ENCODE results near the gene FUZ. TPM values are rescaled to one million over a fixed set of nuclear protein-coding genes. Genes with fewer than 3 reads are reported as not detected.

Gene FUZ
- total RNA-seq, 1 experiment from 2014 or later = 1.1 TPM

- RAD21 ChIA-PET (ENCODE audit: low non-redundant PET in 1 of 2, low total read pairs in 2 of 2, uncharacterized antibody in 2 of 2, unreplicated experiment in 2 of 2) = no interaction called here
- intact Hi-C loops (cut with micrococcal nuclease) = no loop called here
- H3K79me2 ChIP-seq (ENCODE audit: insufficient read depth, low read length) = peaks cover 9% of the 10 kb centered on the region
- H3K4me2 ChIP-seq (ENCODE audit: low read length) = no peak overlapping the region
- no peaks in the 10 kb centered on the region for H3K4me1 ChIP-seq (ENCODE audit: control insufficient read depth in 1 of 2, insufficient read depth in 2 of 2, low read length in 2 of 2)
- no peaks in the 10 kb centered on the region for H3K9me2 ChIP-seq (ENCODE audit: insufficient read depth)
- CTCF ChIA-PET = no interaction called here
- H3K36me3 ChIP-seq (ENCODE audit: control insufficient read depth in 1 of 2, insufficient read depth in 2 of 2, low read length in 2 of 2) = no peaks in the 10 kb centered on the region
- H3K27ac ChIP-seq (ENCODE audit: low read depth, low read length) = no peak overlapping the region
- no peaks in the 10 kb centered on the region for H4K20me1 ChIP-seq (ENCODE audit: insufficient read depth)
- no peak overlapping the region for H3K4me3 ChIP-seq (replicated peaks in 1 of 2; ENCODE audit: low read depth in 1 of 2, low read length in 2 of 2)
- H3K9me3 ChIP-seq (ENCODE audit: control insufficient read depth in 1 of 2, insufficient read depth in 1 of 2, low read depth in 1 of 2, low read length in 2 of 2) = no peaks in the 10 kb centered on the region
- no peak overlapping the region for H2AFZ ChIP-seq (ENCODE audit: low read depth, low read length, poor library complexity, severe bottlenecking)
- ATAC-seq = no peak
- H3K27me3 ChIP-seq (ENCODE audit: insufficient read depth, low read length) = no peaks in the 10 kb centered on the region
- POLR2A ChIA-PET = no interaction called here
- no peak for DNase-seq (ENCODE audit: low read depth, low spot score)
- BruUV-seq (replicated peaks) = no TSS peak
- H3K9ac ChIP-seq (ENCODE audit: low read length) = no peak overlapping the region
- TF ChIP-seq POLR2A (IDR thresholded peaks at IDR 0.05; ENCODE audit: borderline replicate concordance, extremely low read depth, insufficient read depth, insufficient read length) (no peak), MAX (IDR thresholded peaks at IDR 0.05) (no peak), CTCF (IDR thresholded peaks at IDR 0.05 in 2 of 3, conservative IDR thresholded peaks at IDR 0.05 in 1 of 3; ENCODE audit: borderline replicate concordance in 1 of 3, insufficient read depth in 1 of 3, low read depth in 2 of 3, low read length in 2 of 3) (no peak), SIN3A (IDR thresholded peaks at IDR 0.05; ENCODE audit: low read depth) (no peak), EZH2 (IDR thresholded peaks at IDR 0.05) (no peak), ATF3 (IDR thresholded peaks at IDR 0.05) (no peak), SP1 (IDR thresholded peaks at IDR 0.05; ENCODE audit: low read depth) (no peak), ZBTB33 (IDR thresholded peaks at IDR 0.05; ENCODE audit: extremely low read depth, insufficient replicate concordance, low read length) (no peak), SRF (IDR thresholded peaks at IDR 0.05; ENCODE audit: low read depth) (no peak), CBX3 (IDR thresholded peaks at IDR 0.05; ENCODE audit: low read depth) (no peak), TCF7L2 (IDR thresholded peaks at IDR 0.05; ENCODE audit: borderline replicate concordance, extremely low read depth, insufficient read depth, insufficient read length) (no peak), FOSL1 (IDR thresholded peaks at IDR 0.05; ENCODE audit: low read depth) (no peak), ELF1 (IDR thresholded peaks at IDR 0.05; ENCODE audit: borderline replicate concordance, low read depth) (no peak), JUND (IDR thresholded peaks at IDR 0.05) (no peak), ZFX (IDR thresholded peaks at IDR 0.05) (no peak)
These were observed 38.1 kb downstream of the FUZ start for GRCh38 chr19:49774969-49775368.

All from HCT116 (cell line).